ENCODE results near the gene CHD5. TPM values are rescaled to one million over a fixed set of nuclear protein-coding genes. Genes with fewer than 3 reads are reported as not detected.

The CHD5 gene
- total and polyA plus RNA-seq, 2 of the 13 experiments (the other 11 are each of a cell fraction or from before 2014, with no cell fraction given): 0.02 to 0.21 TPM

GRCh38 chr1:6103854-6104530 lies 76.1 kb downstream of the CHD5 start:
- H3K4me1 ChIP-seq (ENCODE audit: insufficient read depth, low read length): no peaks in the 10 kb centered on the region
- no TSS peak for BruUV-seq (replicated peaks)
- intact Hi-C loops (cut with micrococcal nuclease; ENCODE audit: unreplicated experiment): loop anchor here (10.0 kb wide), 1 partner anchor 141 kb away; the partner anchor contains the start of gene HES3
- H4K20me1 ChIP-seq (ENCODE audit: insufficient read depth, low read length): no peaks in the 10 kb centered on the region
- H3K9ac ChIP-seq (ENCODE audit: insufficient read depth, low read depth, low read length): no peak overlapping the region
- no peaks in the 10 kb centered on the region for H3K36me3 ChIP-seq (replicated peaks in 1 of 2; ENCODE audit: control insufficient read depth in 1 of 2, insufficient read depth in 2 of 2, low read length in 2 of 2)
- no peak overlapping the region for H2AFZ ChIP-seq (ENCODE audit: low read length)
- TF ChIP-seq TRAFD1 (CRISPR knock-in tag; IDR thresholded peaks at IDR 0.05; ENCODE audit: borderline replicate concordance): no peak
- no peak for TF ChIP-seq ZFP41 (CRISPR knock-in tag; IDR thresholded peaks at IDR 0.05; ENCODE audit: borderline replicate concordance)
- no peak for TF ChIP-seq MYNN (CRISPR knock-in tag; IDR thresholded peaks at IDR 0.05; ENCODE audit: low read depth)
- no peak for TF ChIP-seq LBX2 (CRISPR knock-in tag; IDR thresholded peaks at IDR 0.05; ENCODE audit: borderline replicate concordance)
- TF ChIP-seq ZNF557 (CRISPR knock-in tag; IDR thresholded peaks at IDR 0.05): no peak
- no peak for TF ChIP-seq ZNF710 (CRISPR knock-in tag; IDR thresholded peaks at IDR 0.05; ENCODE audit: borderline replicate concordance)
- no peak for TF ChIP-seq REPIN1 (CRISPR knock-in tag; IDR thresholded peaks at IDR 0.05; ENCODE audit: borderline replicate concordance, low read depth)
- TF ChIP-seq KAT7 (CRISPR knock-in tag; IDR thresholded peaks at IDR 0.05; ENCODE audit: borderline replicate concordance): no peak
- TF ChIP-seq ZNF75D (CRISPR knock-in tag; IDR thresholded peaks at IDR 0.05; ENCODE audit: borderline replicate concordance): no peak
- no peak for TF ChIP-seq KLF11 (CRISPR knock-in tag; IDR thresholded peaks at IDR 0.05)
- no peak for TF ChIP-seq CEBPG (CRISPR knock-in tag; IDR thresholded peaks at IDR 0.05)
- no peak for TF ChIP-seq ZNF619 (CRISPR knock-in tag; IDR thresholded peaks at IDR 0.05)
- TF ChIP-seq MIER3 (CRISPR knock-in tag; IDR thresholded peaks at IDR 0.05; ENCODE audit: borderline replicate concordance): no peak
- TF ChIP-seq NPAS2 (CRISPR knock-in tag; IDR thresholded peaks at IDR 0.05; ENCODE audit: borderline replicate concordance): no peak
- TF ChIP-seq ZNF337 (CRISPR knock-in tag; IDR thresholded peaks at IDR 0.05; ENCODE audit: borderline replicate concordance, low read depth): no peak
- no peak for TF ChIP-seq ZNF580 (CRISPR knock-in tag; IDR thresholded peaks at IDR 0.05; ENCODE audit: borderline replicate concordance, low read depth)
- TF ChIP-seq ZNF296 (CRISPR knock-in tag; conservative IDR thresholded peaks at IDR 0.05): no peak
- no peak overlapping the region for H3K4me3 ChIP-seq (replicated peaks in 1 of 3; ENCODE audit: insufficient read depth in 1 of 3, low read depth in 2 of 3, low read length in 3 of 3)
- CTCF ChIA-PET (ENCODE audit: low intra/inter-chr PET ratio, low total read pairs): no interaction called here
- no peak for DNase-seq (ENCODE audit: low spot score)
- H3K79me2 ChIP-seq (ENCODE audit: insufficient read depth, low read length): no peaks in the 10 kb centered on the region
- H3K27ac ChIP-seq (ENCODE audit: extremely low read length, insufficient read depth, low read length): no peak overlapping the region
- FAIRE-seq: no peak
- POLR2A ChIA-PET: no interaction called here
- no peak overlapping the region for H3K4me2 ChIP-seq (ENCODE audit: low read depth, low read length)
- WGBS (ENCODE audit: low lambda C conversion rate): 21% methylated on average over 3 of the region's 13 CpGs
- H3K27me3 ChIP-seq (ENCODE audit: control insufficient read depth in 1 of 2, insufficient read depth in 2 of 2, low read length in 2 of 2): peaks cover 9 to 45% of the 10 kb centered on the region in 2 experiments; a peak in 4 of 5 replicates
- in situ Hi-C loops (cut with HindIII; ENCODE audit: extremely low pct_ligation_motif_present, low pct_unique_long_range_greater_than_20kb): no loop called here
- H3K9me3 ChIP-seq (ENCODE audit: low read length): no peaks in the 10 kb centered on the region
- no peak for ATAC-seq

Measured in HepG2 (cell line).